Glutamatergic neuron (in vitro differentiated cells): ENCODE data around the gene METTL13. TPM values are rescaled to one million over a fixed set of nuclear protein-coding genes. Genes with fewer than 3 reads are reported as not detected.

Experiments used
- DNase-seq: peaks from one replicate; pipeline ENCODE4 v3.0.0; 2022
- H3K27ac Mint-ChIP-seq: one replicate; pipeline ENCODE4 v1.8.0; 2020; ENCODE audit warnings: mild to moderate bottlenecking, mixed read lengths, inconsistent platforms; ENCODE audit not compliant: unreplicated experiment
- H3K27me3 Mint-ChIP-seq: one replicate; pipeline ENCODE4 v1.8.0; 2020; ENCODE audit warnings: mild to moderate bottlenecking, moderate library complexity, mixed read lengths, inconsistent platforms; ENCODE audit not compliant: unreplicated experiment
- H3K36me3 Mint-ChIP-seq: one replicate; pipeline ENCODE4 v1.8.0; 2020; ENCODE audit warnings: mild to moderate bottlenecking, mixed read lengths, inconsistent platforms; ENCODE audit not compliant: unreplicated experiment
- H3K4me1 Mint-ChIP-seq: one replicate; pipeline ENCODE4 v1.8.0; 2020; ENCODE audit warnings: mild to moderate bottlenecking, low read depth, mixed read lengths, inconsistent platforms; ENCODE audit not compliant: unreplicated experiment
- H3K4me3 Mint-ChIP-seq: one replicate; pipeline ENCODE4 v1.8.0; 2020; ENCODE audit warnings: mild to moderate bottlenecking, mixed read lengths, inconsistent platforms; ENCODE audit not compliant: unreplicated experiment
- H3K9me3 Mint-ChIP-seq: one replicate; pipeline ENCODE4 v1.8.0; 2020; ENCODE audit warnings: mild to moderate bottlenecking, moderate library complexity, mixed read lengths, inconsistent platforms; ENCODE audit not compliant: unreplicated experiment
- total RNA-seq: library from RNA; stranded (reverse); fragmentation: NEBNext Ultra II Directional; extraction: Animal tissue kit (Norgen Biotek cat#: 25700); gene quantifications from one replicate; pipeline ENCODE4 v1.2.1, GENCODE V29; 2021; ENCODE audit not compliant: unreplicated experiment
- TF ChIP-seq, protein P1 (sequence below): fragments of 200-600 bp; sonication (generic); IDR thresholded peaks from one replicate; pipeline ENCODE4 v1.5.0; 2021; ENCODE audit not compliant: partially characterized antibody, unreplicated experiment

METTL13 gene
- total RNA-seq, 1 donor from 2014 or later, result 21.4 TPM

DNA sequence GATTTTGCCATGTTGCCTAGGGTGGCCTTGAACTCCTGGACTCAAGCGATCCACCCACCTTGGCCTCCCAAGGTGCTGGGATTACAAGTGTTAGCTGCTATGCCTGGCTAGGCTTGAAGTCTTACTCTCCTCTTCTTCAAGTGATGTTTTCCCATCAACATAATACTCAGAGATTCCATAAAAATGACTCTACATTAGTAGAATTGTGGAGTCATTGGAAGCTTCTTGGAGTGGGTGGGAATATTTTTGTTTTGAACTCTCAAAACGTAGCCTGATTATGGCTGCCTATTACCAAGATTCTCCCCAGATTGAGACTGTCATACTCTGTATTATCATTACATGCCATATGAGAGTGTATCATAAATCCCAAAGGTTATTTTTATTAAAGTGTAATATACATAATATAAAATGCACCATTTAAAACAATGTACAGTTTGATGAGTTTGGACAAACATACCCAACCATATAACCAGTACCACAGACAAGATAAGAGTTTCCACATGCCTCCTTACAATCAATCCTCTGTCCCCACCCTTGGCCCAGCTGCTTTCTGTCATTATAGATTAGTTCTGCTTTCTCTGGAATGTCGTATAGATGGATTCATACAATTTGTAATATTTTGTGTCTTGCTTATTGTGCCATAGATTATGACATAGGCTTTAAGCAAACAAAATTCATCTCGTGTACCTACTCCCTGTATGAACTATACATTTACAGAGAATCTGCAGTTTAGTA, 51.8 kb downstream of the METTL13 start:
- Mint-ChIP-seq H3K27me3 (no peaks in the 10 kb centered on the region), H3K4me3 (no peak overlapping the region), H3K27ac (no peak overlapping the region), H3K36me3 (peaks cover 8% of the 10 kb centered on the region), H3K4me1 (no peaks in the 10 kb centered on the region), H3K9me3 (peaks cover 2% of the 10 kb centered on the region)
- TF ChIP-seq, protein P1, sequence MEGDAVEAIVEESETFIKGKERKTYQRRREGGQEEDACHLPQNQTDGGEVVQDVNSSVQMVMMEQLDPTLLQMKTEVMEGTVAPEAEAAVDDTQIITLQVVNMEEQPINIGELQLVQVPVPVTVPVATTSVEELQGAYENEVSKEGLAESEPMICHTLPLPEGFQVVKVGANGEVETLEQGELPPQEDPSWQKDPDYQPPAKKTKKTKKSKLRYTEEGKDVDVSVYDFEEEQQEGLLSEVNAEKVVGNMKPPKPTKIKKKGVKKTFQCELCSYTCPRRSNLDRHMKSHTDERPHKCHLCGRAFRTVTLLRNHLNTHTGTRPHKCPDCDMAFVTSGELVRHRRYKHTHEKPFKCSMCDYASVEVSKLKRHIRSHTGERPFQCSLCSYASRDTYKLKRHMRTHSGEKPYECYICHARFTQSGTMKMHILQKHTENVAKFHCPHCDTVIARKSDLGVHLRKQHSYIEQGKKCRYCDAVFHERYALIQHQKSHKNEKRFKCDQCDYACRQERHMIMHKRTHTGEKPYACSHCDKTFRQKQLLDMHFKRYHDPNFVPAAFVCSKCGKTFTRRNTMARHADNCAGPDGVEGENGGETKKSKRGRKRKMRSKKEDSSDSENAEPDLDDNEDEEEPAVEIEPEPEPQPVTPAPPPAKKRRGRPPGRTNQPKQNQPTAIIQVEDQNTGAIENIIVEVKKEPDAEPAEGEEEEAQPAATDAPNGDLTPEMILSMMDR, result no peak
- no peak for DNase-seq

DNA sequence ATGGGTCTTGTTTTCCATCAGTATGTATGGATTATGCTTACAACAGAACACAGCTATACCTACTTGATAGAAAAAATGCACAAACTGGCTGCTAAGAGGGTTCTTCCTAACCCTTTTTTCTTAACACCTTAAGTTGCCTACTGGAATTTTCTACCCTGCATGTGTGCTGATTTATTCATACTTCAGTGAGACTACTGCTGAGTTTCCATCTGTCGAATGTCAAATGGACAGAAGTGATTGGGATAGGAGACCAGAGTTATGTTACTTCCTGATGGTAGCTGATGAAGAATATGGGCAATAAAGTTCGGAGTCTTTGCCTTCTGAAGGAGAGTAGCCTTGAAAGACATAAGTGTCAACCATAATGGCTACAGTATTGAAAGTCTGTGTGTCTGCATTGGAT, 53.4 kb downstream of the METTL13 start:
- TF ChIP-seq, protein P1, result no peak
- H3K4me3 Mint-ChIP-seq, result no peak overlapping the region
- H3K27ac Mint-ChIP-seq, result no peak overlapping the region
- peaks cover 1% of the 10 kb centered on the region for H3K9me3 Mint-ChIP-seq
- no peaks in the 10 kb centered on the region for H3K4me1 Mint-ChIP-seq
- no peaks in the 10 kb centered on the region for H3K27me3 Mint-ChIP-seq
- H3K36me3 Mint-ChIP-seq, result no peaks in the 10 kb centered on the region
- no peak for DNase-seq

DNA sequence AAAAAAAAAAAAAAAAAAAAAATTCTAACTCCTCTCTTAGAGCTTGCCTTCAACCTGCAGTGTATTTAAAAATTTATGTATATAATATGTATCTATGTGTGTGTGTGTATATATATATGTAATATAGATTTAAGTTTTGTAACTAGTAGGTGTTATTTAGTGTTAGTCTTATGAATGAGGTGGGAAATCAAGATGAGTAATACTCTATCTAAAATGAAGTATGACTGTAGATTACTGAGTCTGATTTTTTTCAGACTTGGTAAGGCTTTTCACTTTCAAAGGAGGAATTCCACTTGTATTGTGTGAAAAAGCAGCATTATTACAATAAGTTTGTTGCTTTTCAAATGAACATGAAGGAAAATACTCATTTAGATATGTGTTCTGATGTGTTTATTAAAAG, 54.4 kb downstream of the METTL13 start:
- Mint-ChIP-seq H3K4me3 (no peak overlapping the region), H3K36me3 (no peaks in the 10 kb centered on the region), H3K27ac (no peak overlapping the region), H3K4me1 (peaks cover 3% of the 10 kb centered on the region), H3K9me3 (peaks cover 7% of the 10 kb centered on the region), H3K27me3 (peaks cover 5% of the 10 kb centered on the region)
- TF ChIP-seq, protein P1, result no peak
- no peak for DNase-seq

DNA sequence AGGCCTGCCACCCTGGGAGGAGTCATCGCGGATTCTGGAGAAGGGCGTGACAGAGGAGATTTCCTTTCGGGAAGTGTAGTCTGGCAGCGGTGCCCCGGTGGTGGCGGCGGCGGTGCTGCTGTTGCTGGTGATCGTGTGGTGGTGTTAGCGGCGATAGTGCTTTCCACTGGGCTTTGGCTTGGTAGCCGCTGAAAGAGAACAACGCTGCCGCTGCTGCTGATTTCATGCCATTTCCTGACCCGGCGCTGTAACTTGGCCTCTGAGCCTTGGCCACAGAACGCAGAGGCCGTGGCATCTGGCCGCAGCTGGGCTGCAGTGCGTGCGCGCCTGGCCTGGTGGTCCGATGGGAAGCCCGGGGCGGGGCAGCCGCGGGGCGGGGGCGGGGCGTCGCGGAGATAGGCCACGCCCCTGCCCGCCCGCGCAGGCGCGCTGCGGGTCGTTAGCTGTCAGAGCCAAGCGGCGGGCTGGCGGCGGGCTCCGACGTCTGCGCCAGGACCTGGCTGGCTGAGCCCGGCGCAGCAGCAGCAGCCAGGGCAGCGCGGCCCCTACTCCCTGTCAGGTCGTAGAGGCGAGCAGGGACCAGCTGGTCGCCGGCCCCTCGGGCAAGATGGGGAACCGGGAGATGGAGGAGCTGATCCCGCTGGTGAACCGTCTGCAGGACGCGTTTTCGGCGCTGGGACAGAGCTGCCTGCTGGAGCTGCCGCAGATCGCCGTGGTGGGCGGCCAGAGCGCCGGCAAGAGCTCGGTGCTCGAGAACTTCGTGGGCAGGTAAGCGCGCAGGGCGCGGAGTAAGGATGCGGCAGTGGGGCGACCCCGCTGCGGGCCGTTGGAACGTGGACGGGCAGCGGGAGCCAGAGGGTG, 59.8 kb downstream of the METTL13 start, which contains the start of gene DNM3:
TSS of gene DNM3 (plus strand) at position 449 of the 861 bp plus-strand sequence. CDS start at position 608, 159 bp downstream.
- Mint-ChIP-seq H3K4me1 (peaks cover 3% of the 10 kb centered on the region), H3K27ac (peak within 1 kb of the TSS; percentile 91), H3K4me3 (peak within 1 kb of the TSS; percentile 95), H3K36me3 (no peaks in the 10 kb centered on the region), H3K27me3 (peaks cover 17% of the 10 kb centered on the region), H3K9me3 (peaks cover 20% of the 10 kb centered on the region)
- peak; percentile 90 for DNase-seq
- TF ChIP-seq, protein P1, result no peak
